BLaER1 treated with 17β-estradiol and CSF1 and Interleukin-3, amounts not matched to agents 10 nM and 100 nM (cell line): Measurements from ENCODE around the gene STX2.
"Not testable (repeated sequence)": the region's sequence is repeated elsewhere in the genome, so short reads cannot be mapped to it uniquely, and the experiment has no call there.

Experiments
- H3K27ac ChIP-seq, 11 experiments: shearing (Covaris generic); formaldehyde crosslinking; 2 replicates each; pipeline ENCODE4 v1.8.1; 2022
- H3K27me3 ChIP-seq, 11 experiments: shearing (Covaris generic); formaldehyde crosslinking; 2 replicates each; pipeline ENCODE4 v1.8.1; 2022
- H3K36me3 ChIP-seq, 11 experiments: shearing (Covaris generic); formaldehyde crosslinking; 2 replicates each; pipeline ENCODE4 v1.8.1; 2022
- H3K4me1 ChIP-seq, 10 experiments: shearing (Covaris generic); formaldehyde crosslinking; 2 replicates each; pipeline ENCODE4 v1.8.1; 2022
- H3K4me2 ChIP-seq, 11 experiments: shearing (Covaris generic); formaldehyde crosslinking; 2 replicates each; pipeline ENCODE4 v1.8.1; 2022
- H3K4me3 ChIP-seq, 10 experiments: shearing (Covaris generic); formaldehyde crosslinking; 2 replicates each; pipeline ENCODE4 v1.8.1; 2022
- H3K9ac ChIP-seq, 11 experiments: shearing (Covaris generic); formaldehyde crosslinking; 2 replicates each; pipeline ENCODE4 v1.8.1; 2022
- H3K9me3 ChIP-seq, 11 experiments: shearing (Covaris generic); formaldehyde crosslinking; replicated peaks in 1 of 11; 2 replicates each; pipeline ENCODE4 v1.8.1; 2022
- H4K20me1 ChIP-seq, 11 experiments: shearing (Covaris generic); formaldehyde crosslinking; 2 replicates each; pipeline ENCODE4 v1.8.1; 2022
- Cebpa-rat ChIP-seq, 11 experiments: shearing (Covaris generic); IDR thresholded peaks; 2 replicates each; pipeline ENCODE4 v1.8.1; 2022

Gene STX2

GRCh38 chr12:130859161-130859560 is 20.1 kb upstream of the STX2 start:
- Histone ChIP-seq H3K4me2 (no peak overlapping the region), H3K4me3 (no peak overlapping the region), H3K27ac (no peak overlapping the region), H3K9me3 (peaks cover 13 to 24% (median 16%) of the 10 kb centered on the region in 11 experiments), H3K27me3 (no peaks in the 10 kb centered on the region), H3K4me1 (no peaks in the 10 kb centered on the region), H4K20me1 (no peaks in the 10 kb centered on the region), H3K9ac (no peak overlapping the region), H3K36me3 (no peaks in the 10 kb centered on the region)
- TF ChIP-seq Cebpa-rat (IDR thresholded peaks at IDR 0.05), result no peak

GRCh38 chr12:130858084-130858483 is 19.0 kb upstream of the STX2 start:
- Histone ChIP-seq H3K27ac (no peak overlapping the region), H3K4me2 (no peak overlapping the region), H3K4me1 (no peaks in the 10 kb centered on the region), H3K27me3 (no peaks in the 10 kb centered on the region), H3K9ac (no peak overlapping the region), H4K20me1 (no peaks in the 10 kb centered on the region), H3K36me3 (no peaks in the 10 kb centered on the region), H3K4me3 (no peak overlapping the region), H3K9me3 (peaks cover 13 to 24% (median 16%) of the 10 kb centered on the region in 11 experiments)
- no peak for TF ChIP-seq Cebpa-rat (IDR thresholded peaks at IDR 0.05)

- no peaks in the 10 kb centered on the region for H3K27me3 ChIP-seq
- TF ChIP-seq Cebpa-rat (IDR thresholded peaks at IDR 0.05), result no peak
- H3K4me3 ChIP-seq, result no peak overlapping the region
- H3K9ac ChIP-seq, result no peak overlapping the region
- peaks cover 13 to 22% (median 16%) of the 10 kb centered on the region in 11 experiments for H3K9me3 ChIP-seq
- no peak overlapping the region for H3K27ac ChIP-seq
- no peaks in the 10 kb centered on the region for H4K20me1 ChIP-seq
- H3K4me2 ChIP-seq, result no peak overlapping the region
- no peaks in the 10 kb centered on the region for H3K36me3 ChIP-seq
- no peaks in the 10 kb centered on the region for H3K4me1 ChIP-seq
These were observed 17.0 kb upstream of the STX2 start for GRCh38 chr12:130856088-130856487.

- Histone ChIP-seq H3K4me2 (no peak overlapping the region), H3K27ac (no peak overlapping the region), H3K9ac (no peak overlapping the region)
These were observed 11.5 kb upstream of the STX2 start for GRCh38 chr12:130850418-130851021.

GRCh38 chr12:130849561-130850417 is 10.7 kb upstream of the STX2 start:
- Histone ChIP-seq H3K9ac (no peak overlapping the region), H3K27me3 (no peaks in the 10 kb centered on the region), H3K27ac (no peak overlapping the region), H3K36me3 (no peaks in the 10 kb centered on the region), H3K4me1 (peaks cover 0 to 11% (median 0%) of the 10 kb centered on the region in 10 experiments; a peak in 4 of 20 replicates), H3K4me3 (no peak overlapping the region), H4K20me1 (no peaks in the 10 kb centered on the region), H3K9me3 (no peaks in the 10 kb centered on the region; a peak in 2 of 22 replicates), H3K4me2 (no peak overlapping the region)
- TF ChIP-seq Cebpa-rat (IDR thresholded peaks at IDR 0.05), result no peak

More at GRCh38 chr12:130850418-130851021, 11.5 kb upstream of the STX2 start:
- no peak for TF ChIP-seq Cebpa-rat (IDR thresholded peaks at IDR 0.05)
- Histone ChIP-seq H3K4me3 (no peak overlapping the region), H3K4me1 (peaks cover 0 to 11% (median 0%) of the 10 kb centered on the region in 10 experiments; a peak in 4 of 20 replicates), H4K20me1 (no peaks in the 10 kb centered on the region), H3K27me3 (no peaks in the 10 kb centered on the region), H3K36me3 (no peaks in the 10 kb centered on the region), H3K9me3 (no peaks in the 10 kb centered on the region; a peak in 1 of 22 replicates)

- not testable (repeated sequence) for H4K20me1 ChIP-seq, H3K9ac ChIP-seq, H3K36me3 ChIP-seq, H3K4me2 ChIP-seq, H3K27ac ChIP-seq, H3K4me3 ChIP-seq, H3K27me3 ChIP-seq, H3K9me3 ChIP-seq
- peaks cover 0 to 11% (median 0%) of the 10 kb centered on the region in 10 experiments; a peak in 4 of 20 replicates for H3K4me1 ChIP-seq
These were observed 9.8 kb upstream of the STX2 start for GRCh38 chr12:130848785-130849305.

GRCh38 chr12:130848105-130848504 is 9.1 kb upstream of the STX2 start:
- not testable (repeated sequence) for H3K4me3 ChIP-seq, H3K27me3 ChIP-seq, H3K4me2 ChIP-seq, H3K9me3 ChIP-seq, H4K20me1 ChIP-seq, H3K27ac ChIP-seq, H3K9ac ChIP-seq, H3K36me3 ChIP-seq
- H3K4me1 ChIP-seq, result peaks cover 0 to 11% (median 0%) of the 10 kb centered on the region in 10 experiments; a peak in 4 of 20 replicates

- H3K9ac ChIP-seq, result no peak overlapping the region
These were observed 8.1 kb upstream of the STX2 start for GRCh38 chr12:130847112-130847511.

GRCh38 chr12:130846369-130846768 is 7.3 kb upstream of the STX2 start:
- H4K20me1 ChIP-seq, result no peaks in the 10 kb centered on the region
- no peaks in the 10 kb centered on the region for H3K27me3 ChIP-seq
- H3K36me3 ChIP-seq, result no peaks in the 10 kb centered on the region
- no peak overlapping the region for H3K9ac ChIP-seq
- peaks cover 0 to 11% (median 0%) of the 10 kb centered on the region in 10 experiments; a peak in 4 of 20 replicates for H3K4me1 ChIP-seq
- no peak overlapping the region for H3K27ac ChIP-seq
- no peak overlapping the region for H3K4me3 ChIP-seq
- no peak for TF ChIP-seq Cebpa-rat (IDR thresholded peaks at IDR 0.05)
- no peaks in the 10 kb centered on the region; a peak in 2 of 22 replicates for H3K9me3 ChIP-seq
- no peak overlapping the region for H3K4me2 ChIP-seq

More at GRCh38 chr12:130847112-130847511, 8.1 kb upstream of the STX2 start:
- H3K27me3 ChIP-seq, result no peaks in the 10 kb centered on the region
- no peaks in the 10 kb centered on the region for H3K36me3 ChIP-seq
- no peaks in the 10 kb centered on the region for H4K20me1 ChIP-seq
- no peak for TF ChIP-seq Cebpa-rat (IDR thresholded peaks at IDR 0.05)
- H3K4me1 ChIP-seq, result peaks cover 0 to 11% (median 0%) of the 10 kb centered on the region in 10 experiments; a peak in 4 of 20 replicates
- H3K27ac ChIP-seq, result no peak overlapping the region
- H3K9me3 ChIP-seq, result no peaks in the 10 kb centered on the region; a peak in 2 of 22 replicates
- no peak overlapping the region for H3K4me3 ChIP-seq
- H3K4me2 ChIP-seq, result peak overlapping the region in 3 of 11 experiments; percentile 15 to 37 (median 18); a peak in 3 of 22 replicates
